Measurements from ENCODE around the gene GCA.

Gene GCA

DNA sequence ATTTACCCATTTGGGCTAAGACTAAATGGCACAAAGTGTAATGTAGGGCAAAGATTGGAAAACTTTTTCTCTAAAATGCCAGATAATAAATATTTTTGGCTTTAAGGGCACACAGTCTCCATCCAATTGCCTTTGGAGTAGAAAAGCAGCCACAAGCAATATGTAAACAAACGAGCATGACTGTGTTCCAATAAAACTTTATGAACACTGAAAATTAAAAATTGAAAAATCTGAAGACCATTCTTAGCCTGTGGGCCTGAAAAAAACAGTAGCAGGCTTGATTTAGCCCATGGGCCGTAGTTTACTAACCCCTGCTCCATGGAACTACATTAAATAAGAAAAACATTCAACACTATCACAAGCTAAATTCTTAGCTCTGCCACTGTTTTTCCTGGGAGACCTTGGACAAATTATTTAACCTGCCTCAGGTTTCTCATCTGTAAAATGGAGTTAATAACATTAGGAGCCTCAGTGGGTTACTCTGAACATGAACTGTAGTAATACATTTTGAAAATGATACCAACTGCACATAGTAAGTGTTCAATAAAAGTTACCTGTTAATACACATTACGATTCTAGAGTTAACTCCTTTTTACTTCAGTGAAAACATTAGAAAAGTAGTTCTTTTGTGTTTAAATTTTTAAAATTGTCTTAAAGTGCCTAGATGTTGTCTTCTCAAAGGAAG, 26.7 kb upstream of the GCA start:
- TF ChIP-seq, protein P1, sequence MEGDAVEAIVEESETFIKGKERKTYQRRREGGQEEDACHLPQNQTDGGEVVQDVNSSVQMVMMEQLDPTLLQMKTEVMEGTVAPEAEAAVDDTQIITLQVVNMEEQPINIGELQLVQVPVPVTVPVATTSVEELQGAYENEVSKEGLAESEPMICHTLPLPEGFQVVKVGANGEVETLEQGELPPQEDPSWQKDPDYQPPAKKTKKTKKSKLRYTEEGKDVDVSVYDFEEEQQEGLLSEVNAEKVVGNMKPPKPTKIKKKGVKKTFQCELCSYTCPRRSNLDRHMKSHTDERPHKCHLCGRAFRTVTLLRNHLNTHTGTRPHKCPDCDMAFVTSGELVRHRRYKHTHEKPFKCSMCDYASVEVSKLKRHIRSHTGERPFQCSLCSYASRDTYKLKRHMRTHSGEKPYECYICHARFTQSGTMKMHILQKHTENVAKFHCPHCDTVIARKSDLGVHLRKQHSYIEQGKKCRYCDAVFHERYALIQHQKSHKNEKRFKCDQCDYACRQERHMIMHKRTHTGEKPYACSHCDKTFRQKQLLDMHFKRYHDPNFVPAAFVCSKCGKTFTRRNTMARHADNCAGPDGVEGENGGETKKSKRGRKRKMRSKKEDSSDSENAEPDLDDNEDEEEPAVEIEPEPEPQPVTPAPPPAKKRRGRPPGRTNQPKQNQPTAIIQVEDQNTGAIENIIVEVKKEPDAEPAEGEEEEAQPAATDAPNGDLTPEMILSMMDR (IDR thresholded peaks at IDR 0.05; ENCODE audit: insufficient read depth, low read depth, low read length, missing control alignments): no peak
- DNase-seq (ENCODE audit: low read depth): no peak
- peak overlapping the region; percentile 74 for H3K4me3 ChIP-seq (ENCODE audit: low read length)

DNA sequence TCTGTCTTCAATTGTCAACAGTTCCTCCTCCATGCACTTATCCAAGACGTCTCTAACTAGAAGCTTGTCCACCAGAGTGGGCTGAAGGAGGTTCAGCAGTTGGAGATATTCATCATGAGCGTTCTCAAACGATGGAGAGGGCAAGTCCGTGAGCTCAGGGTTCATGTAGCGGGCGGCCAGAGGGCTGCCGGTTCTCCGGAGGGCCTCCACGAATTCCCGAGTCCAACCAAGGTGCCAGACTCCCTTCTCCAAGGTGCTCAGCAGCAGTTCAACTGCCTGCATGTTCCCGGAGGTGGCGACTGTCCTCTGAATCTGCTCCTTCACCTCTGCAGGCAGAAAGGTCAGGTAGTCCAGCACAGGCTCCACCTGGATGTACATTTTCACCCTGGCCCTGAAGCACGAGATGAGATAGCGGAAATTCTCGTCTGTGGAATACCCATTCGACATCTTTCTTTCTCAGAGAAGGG, 26.0 kb upstream of the GCA start:
- TF ChIP-seq, protein P1 (IDR thresholded peaks at IDR 0.05; ENCODE audit: insufficient read depth, low read depth, low read length, missing control alignments): no peak
- H3K4me3 ChIP-seq (ENCODE audit: low read length): peak overlapping the region; percentile 74
- DNase-seq (ENCODE audit: low read depth): peak; percentile 41

DNA sequence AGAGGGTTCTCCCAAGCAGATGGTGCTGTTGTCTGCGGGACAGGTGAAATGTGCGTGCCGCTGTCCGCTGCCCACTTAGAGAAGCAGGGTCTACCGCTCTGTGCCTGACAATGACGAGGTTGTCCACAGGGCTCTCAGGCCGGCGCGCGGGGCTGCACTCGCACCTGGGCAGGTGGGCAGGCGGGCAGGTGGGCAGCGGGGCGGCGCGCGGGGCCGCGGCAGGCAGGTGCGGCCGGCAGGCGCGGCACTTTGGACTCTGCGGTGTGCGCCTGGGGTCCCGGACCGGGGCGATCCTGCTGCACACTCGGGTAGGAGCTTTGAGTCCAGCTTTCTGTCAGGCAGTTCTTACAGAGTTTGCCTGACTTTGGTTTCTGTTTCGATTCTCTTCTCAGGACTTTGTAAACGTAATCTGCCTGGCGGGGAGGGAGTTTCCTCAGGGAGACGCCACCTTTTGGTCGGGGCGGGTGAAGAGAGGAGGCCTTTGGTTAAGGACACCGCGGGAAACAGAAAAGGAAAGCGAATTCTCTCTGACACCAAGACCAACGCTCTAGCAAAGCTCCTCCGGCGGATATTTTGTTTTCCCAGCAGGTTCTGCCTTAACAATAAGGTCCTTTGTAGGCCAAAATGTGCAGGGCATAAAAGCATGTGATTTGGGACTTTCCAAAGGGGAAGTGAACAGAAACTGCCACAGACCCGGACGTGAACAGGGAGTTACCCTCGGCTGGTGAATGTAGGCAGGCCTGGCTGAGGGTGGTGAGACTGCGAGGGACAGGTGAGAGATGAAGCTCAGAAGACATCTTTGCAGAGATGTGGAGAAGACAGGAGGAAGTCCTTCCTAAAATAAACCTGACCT, 25.4 kb upstream of the GCA start, which contains the start of gene IFIH1:
Gene IFIH1 (minus strand): TSS at position 357 of the 853 bp plus-strand sequence. CDS start 377 bp downstream, outside the sequence.
- H3K4me3 ChIP-seq (ENCODE audit: low read length): peak within 1 kb of the TSS; percentile 74
- DNase-seq (ENCODE audit: low read depth): peak; percentile 88
- TF ChIP-seq, protein P1 (IDR thresholded peaks at IDR 0.05; ENCODE audit: insufficient read depth, low read depth, low read length, missing control alignments): peak; percentile 51

DNA sequence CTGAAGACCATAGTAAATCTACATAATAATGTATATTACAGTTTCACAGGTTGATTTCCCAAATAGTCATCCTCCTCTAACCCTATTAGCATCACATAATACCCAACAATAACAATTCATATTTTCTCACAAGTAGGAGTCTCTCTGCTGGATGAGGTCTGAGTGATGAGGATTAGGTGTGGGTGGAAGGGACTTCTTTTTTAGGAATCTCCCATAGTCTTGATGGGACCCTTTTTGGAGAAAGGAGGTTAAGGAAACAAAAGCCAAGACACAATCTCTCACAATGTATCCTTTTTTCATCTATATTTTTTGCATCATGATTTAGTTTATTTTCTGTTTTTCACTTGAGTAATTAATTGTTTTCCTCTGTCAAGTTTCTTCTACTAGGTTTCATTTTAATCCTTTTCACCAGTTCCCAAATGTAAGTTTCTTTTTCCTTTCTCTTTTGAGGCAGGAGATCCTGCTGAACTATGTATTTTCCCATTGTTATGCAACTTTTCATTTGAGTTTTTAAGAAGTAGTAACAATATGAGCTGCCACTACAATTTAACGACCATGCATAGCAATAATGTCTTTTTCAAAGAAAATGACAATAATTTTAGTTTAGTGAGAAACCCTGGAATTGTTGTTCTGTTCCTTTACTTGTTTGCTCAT, 22.9 kb upstream of the GCA start:
- TF ChIP-seq, protein P1 (IDR thresholded peaks at IDR 0.05; ENCODE audit: insufficient read depth, low read depth, low read length, missing control alignments): no peak
- H3K4me3 ChIP-seq (ENCODE audit: low read length): no peak overlapping the region

DNA sequence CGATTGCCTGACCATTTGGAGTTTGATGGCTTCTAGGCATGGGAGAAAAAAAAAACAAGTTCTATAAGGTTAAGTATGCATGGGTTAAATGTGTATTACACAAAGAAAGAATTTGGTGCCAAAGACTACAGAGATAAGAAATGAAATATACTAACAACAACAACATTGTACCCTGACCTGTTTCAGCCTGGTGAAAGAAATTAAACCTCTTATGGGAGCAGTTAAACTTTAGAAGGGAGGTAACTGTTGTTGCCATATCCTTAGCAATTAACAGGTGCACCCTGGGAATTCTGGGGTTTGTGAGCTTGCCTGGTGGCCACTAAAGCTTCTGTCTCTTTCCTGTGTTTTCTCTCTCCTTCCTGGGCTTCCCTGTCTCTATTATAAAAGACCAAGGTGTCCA, 19.0 kb upstream of the GCA start:
- TF ChIP-seq, protein P1 (IDR thresholded peaks at IDR 0.05; ENCODE audit: insufficient read depth, low read depth, low read length, missing control alignments): no peak
- no peak overlapping the region for H3K4me3 ChIP-seq (ENCODE audit: low read length)
- no peak for DNase-seq (ENCODE audit: low read depth)

More for the DNA sequence above, 22.9 kb upstream of the GCA start:
- DNase-seq (ENCODE audit: low read depth): no peak

DNA sequence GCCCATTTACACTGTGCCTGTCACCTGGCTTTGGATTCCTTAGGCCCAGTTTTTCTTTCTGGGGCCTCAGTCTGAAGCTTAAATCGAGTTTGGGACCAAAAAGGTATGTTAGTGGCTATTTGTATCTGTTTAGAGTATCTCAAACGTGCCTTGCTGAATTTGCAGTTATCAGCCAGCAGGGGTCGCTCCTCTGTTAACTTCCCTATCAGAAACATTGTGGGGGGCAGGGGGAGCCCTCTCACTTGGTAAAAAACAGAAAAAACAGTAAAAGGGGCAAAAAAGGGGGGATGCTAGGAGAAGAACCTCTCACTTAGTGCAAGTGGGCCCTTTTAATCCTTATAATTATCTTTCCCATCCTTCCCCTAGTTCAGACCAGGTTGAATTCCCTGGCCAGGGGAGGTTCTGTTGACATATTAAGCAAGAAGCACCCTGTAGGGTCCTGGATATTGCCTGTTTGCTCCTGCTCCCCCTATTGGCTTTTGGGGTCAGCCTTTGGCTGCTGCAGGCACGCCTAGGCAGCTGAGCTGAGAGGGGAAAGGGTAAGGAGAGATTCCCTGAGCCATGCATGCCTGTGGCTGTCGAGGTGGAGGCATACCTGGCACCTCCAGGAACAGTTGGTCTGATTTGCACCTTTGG, 16.7 kb upstream of the GCA start:
- H3K4me3 ChIP-seq (ENCODE audit: low read length): no peak overlapping the region
- DNase-seq (ENCODE audit: low read depth): no peak
- TF ChIP-seq, protein P1 (IDR thresholded peaks at IDR 0.05; ENCODE audit: insufficient read depth, low read depth, low read length, missing control alignments): peak; percentile 41
